Panc1 (cell line): ENCODE measurements around the gene CCDC92B. TPM values are rescaled to one million over a fixed set of nuclear protein-coding genes. Genes with fewer than 3 reads are reported as not detected.

Source experiments
- ATAC-seq: fragments of 200-7000 bp; cut with Tn5 transposase; 2 replicates; pipeline ENCODE4 v1.9.1; 2020; ENCODE audit warnings: mild to moderate bottlenecking, moderate library complexity
- BruUV-seq: library from RNA; stranded (reverse); fragments of 400-500 nt; replicated peaks from 2 replicates; lab custom pipeline; 2021; lab: Mats Ljungman, UMichigan
- CTCF ChIA-PET: fragments of 300-600 bp; sonication (Branson Sonifier 250); formaldehyde crosslinking; loops from one replicate; lab custom pipeline; 2022; ENCODE audit warnings: antibody characterized with exemption; lab: Charles Lee
- POLR2A ChIA-PET: fragments of 300-600 bp; sonication (Branson Sonifier 250); formaldehyde crosslinking; loops from one replicate; lab custom pipeline; 2022; ENCODE audit warnings: antibody characterized with exemption; lab: Charles Lee
- DNase-seq: peaks from one replicate; pipeline ENCODE4 v3.0.0-alpha.2; 2010; ENCODE audit warnings: low read depth, low spot score
- H3K27ac ChIP-seq: 2 replicates; pipeline ENCODE4 v1.5.1; 2011; ENCODE audit warnings: mild to moderate bottlenecking, low read length, inconsistent platforms
- H3K27me3 ChIP-seq: fragments of 200-500 bp; sonication (Bioruptor generic); 2 replicates; pipeline ENCODE4 v1.6.0; 2014; ENCODE audit warnings: low read length, inconsistent platforms; ENCODE audit not compliant: control insufficient read depth, insufficient read depth
- H3K36me3 ChIP-seq: fragments of 200-500 bp; sonication (Bioruptor generic); 2 replicates; pipeline ENCODE4 v1.5.1; 2014; ENCODE audit warnings: inconsistent platforms, mild to moderate bottlenecking, low read length, moderate library complexity; ENCODE audit not compliant: control insufficient read depth, insufficient read depth
- H3K4me1 ChIP-seq: 2 replicates; pipeline ENCODE4 v1.5.1; 2011; ENCODE audit warnings: inconsistent platforms, mild to moderate bottlenecking, low read length, moderate library complexity; ENCODE audit not compliant: control insufficient read depth, insufficient read depth
- H3K4me3 ChIP-seq, 2 experiments: 2 replicates each; pipeline ENCODE4 v1.5.1; 2011 to 2012; ENCODE audit warnings: low read depth in 2 of 2, low read length in 2 of 2, mild to moderate bottlenecking in 2 of 2, inconsistent platforms in 1 of 2, moderate library complexity in 1 of 2
- H3K9me3 ChIP-seq: fragments of 200-500 bp; sonication (Bioruptor generic); 2 replicates; pipeline ENCODE4 v1.5.1; 2014; ENCODE audit warnings: low read depth, mild to moderate bottlenecking, inconsistent platforms, low read length, moderate library complexity; ENCODE audit not compliant: control insufficient read depth, insufficient read depth
- POLR2AphosphoS5 ChIP-seq: IDR thresholded peaks from 2 replicates; pipeline ENCODE4 v1.6.1; 2012; ENCODE audit warnings: mild to moderate bottlenecking, low read depth, low read length, moderate library complexity
- SIN3A ChIP-seq: IDR thresholded peaks from 2 replicates; pipeline ENCODE4 v1.6.1; 2012; ENCODE audit warnings: low read depth, mild to moderate bottlenecking, low read length, moderate library complexity, borderline replicate concordance; ENCODE audit not compliant: insufficient read depth
- TCF7L2 ChIP-seq: IDR thresholded peaks from 2 replicates; pipeline ENCODE4 v1.6.1; 2011; ENCODE audit warnings: mild to moderate bottlenecking, low read depth, low read length, inconsistent platforms
- in situ Hi-C: cut with HindIII; loops from 2 replicates; pipeline ENCODE4 v1.10.0; 2016; ENCODE audit warnings: low sequenced_read_pairs, low pct_unique_long_range_greater_than_20kb
- intact Hi-C: fragments of 100-400 bp; cut with micrococcal nuclease; formaldehyde crosslinking; loops from one replicate; pipeline ENCODE4 v1.10.0; 2022; ENCODE audit not compliant: unreplicated experiment
- total RNA-seq: library from RNA; stranded (reverse); gene quantifications from one replicate; pipeline ENCODE4 v1.2.1, GENCODE V29; 2021; ENCODE audit not compliant: unreplicated experiment
- TF ChIP-seq, protein P1 (sequence below), 2 experiments: IDR thresholded peaks; 2 replicates each; pipeline ENCODE4 v1.6.1; 2011 to 2012; ENCODE audit warnings: low read depth in 2 of 2, control low read depth in 1 of 2, low read length in 1 of 2, mild to moderate bottlenecking in 1 of 2, moderate library complexity in 1 of 2; ENCODE audit not compliant: insufficient read depth in 1 of 2
- TF ChIP-seq, protein P2 (sequence below): fragments of 450-650 bp; IDR thresholded peaks from 2 replicates; pipeline ENCODE4 v1.5.1; 2017; ENCODE audit warnings: mild to moderate bottlenecking

CCDC92B gene
- total RNA-seq, 1 experiment from 2014 or later = 0.51 TPM

DNA sequence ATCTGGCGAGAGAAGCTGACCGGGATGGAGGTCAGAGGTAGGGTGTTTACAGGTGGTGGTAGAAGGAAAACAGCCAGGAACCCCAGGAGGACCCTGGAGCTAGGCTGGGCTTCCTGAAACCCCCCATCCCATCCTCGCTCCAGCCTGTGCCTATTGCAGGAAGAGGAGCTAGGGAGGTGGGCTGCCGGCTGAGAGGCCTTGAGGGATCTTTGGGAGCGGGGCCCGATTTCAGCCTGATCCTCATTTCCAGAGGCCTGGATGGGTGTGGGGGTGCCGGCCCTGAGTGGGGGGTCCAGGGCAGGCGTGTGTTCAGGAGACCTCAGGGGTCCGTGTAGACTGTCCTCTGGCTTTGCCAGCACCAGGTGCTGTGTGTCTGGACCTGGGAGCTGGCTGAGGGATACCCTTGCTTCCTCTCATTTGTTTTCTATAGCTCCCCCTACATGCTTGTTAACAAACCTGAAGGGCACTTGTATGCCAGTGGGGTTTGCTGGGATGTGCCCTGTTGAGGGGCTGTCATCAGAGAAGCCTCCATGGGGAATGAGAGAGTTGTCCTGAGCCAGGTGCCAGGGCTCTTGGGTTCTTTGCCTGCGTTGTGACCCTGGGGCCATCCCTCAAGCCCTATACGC, 27.9 kb upstream of the CCDC92B start:
- TF ChIP-seq SIN3A = no peak
- in situ Hi-C loops = no loop called here
- no peaks in the 10 kb centered on the region for H3K9me3 ChIP-seq
- CTCF ChIA-PET = interaction anchor here (0.5 to 0.6 kb wide), 2 partner anchors 12 to 106 kb away, joined by 3 to 4 read pairs; no protein-coding TSS in a partner anchor
- ATAC-seq (peak; percentile 49; the same call in 1 of the 2 replicates), DNase-seq (no peak)
- no TSS peak for BruUV-seq
- H3K4me1 ChIP-seq = no peaks in the 10 kb centered on the region
- no peaks in the 10 kb centered on the region for H3K36me3 ChIP-seq
- POLR2A ChIA-PET = no interaction called here
- 0 out of 2 replicates have a peak, but pooled peaks cover 2% of the 10 kb centered on the region for H3K27me3 ChIP-seq
- H3K4me3 ChIP-seq = peak overlapping the region; percentile 28 to 39
- intact Hi-C loops = no loop called here
- no peak overlapping the region for H3K27ac ChIP-seq

DNA sequence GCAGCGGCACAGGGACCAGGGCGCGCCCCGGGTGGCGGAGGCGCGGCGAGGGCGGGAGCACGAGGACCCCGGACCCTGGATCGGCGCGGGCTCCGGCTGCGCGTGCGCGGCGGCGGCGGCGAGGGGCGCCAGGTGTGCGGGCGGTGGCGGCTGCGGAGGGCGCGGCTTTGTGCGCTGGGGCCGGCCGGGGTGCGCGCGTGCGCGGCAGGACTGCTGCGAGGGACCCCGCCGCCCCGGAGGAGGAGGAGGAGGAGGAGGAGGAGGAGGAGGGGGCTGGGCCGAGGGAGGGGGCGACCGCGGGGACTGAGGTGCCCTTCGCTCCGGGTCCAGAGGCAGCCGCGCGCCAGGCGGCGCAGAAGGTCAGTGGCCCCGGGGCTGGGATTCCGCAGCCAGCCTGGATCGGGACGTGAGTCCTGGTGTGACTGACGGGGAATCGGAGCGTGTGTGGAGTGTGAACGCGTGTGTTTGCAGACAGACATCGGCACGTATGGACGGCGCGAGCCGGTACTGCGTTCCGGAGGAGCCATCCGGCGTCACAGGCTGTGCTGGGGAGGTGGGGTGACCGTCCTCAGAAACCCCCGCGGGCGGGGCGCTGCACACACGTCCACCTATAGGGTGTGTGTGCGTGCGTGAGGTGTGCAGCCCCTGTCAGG, 27.3 kb upstream of the CCDC92B start:
- BruUV-seq = no TSS peak
- TF ChIP-seq, protein P1, sequence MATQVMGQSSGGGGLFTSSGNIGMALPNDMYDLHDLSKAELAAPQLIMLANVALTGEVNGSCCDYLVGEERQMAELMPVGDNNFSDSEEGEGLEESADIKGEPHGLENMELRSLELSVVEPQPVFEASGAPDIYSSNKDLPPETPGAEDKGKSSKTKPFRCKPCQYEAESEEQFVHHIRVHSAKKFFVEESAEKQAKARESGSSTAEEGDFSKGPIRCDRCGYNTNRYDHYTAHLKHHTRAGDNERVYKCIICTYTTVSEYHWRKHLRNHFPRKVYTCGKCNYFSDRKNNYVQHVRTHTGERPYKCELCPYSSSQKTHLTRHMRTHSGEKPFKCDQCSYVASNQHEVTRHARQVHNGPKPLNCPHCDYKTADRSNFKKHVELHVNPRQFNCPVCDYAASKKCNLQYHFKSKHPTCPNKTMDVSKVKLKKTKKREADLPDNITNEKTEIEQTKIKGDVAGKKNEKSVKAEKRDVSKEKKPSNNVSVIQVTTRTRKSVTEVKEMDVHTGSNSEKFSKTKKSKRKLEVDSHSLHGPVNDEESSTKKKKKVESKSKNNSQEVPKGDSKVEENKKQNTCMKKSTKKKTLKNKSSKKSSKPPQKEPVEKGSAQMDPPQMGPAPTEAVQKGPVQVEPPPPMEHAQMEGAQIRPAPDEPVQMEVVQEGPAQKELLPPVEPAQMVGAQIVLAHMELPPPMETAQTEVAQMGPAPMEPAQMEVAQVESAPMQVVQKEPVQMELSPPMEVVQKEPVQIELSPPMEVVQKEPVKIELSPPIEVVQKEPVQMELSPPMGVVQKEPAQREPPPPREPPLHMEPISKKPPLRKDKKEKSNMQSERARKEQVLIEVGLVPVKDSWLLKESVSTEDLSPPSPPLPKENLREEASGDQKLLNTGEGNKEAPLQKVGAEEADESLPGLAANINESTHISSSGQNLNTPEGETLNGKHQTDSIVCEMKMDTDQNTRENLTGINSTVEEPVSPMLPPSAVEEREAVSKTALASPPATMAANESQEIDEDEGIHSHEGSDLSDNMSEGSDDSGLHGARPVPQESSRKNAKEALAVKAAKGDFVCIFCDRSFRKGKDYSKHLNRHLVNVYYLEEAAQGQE (IDR thresholded peaks at IDR 0.05; ENCODE audit: insufficient read depth in 1 of 2, low read depth in 2 of 2, low read length in 1 of 2) = no peak
- CTCF ChIA-PET = no interaction called here
- Histone ChIP-seq H3K4me3 (peak overlapping the region; percentile 28 to 39), H3K4me1 (no peaks in the 10 kb centered on the region), H3K9me3 (no peaks in the 10 kb centered on the region), H3K27me3 (0 out of 2 replicates have a peak, but pooled peaks cover 2% of the 10 kb centered on the region), H3K36me3 (no peaks in the 10 kb centered on the region), H3K27ac (no peak overlapping the region)
- ATAC-seq (peak; percentile 72), DNase-seq (no peak)
- POLR2A ChIA-PET = no interaction called here
- in situ Hi-C loops = no loop called here
- intact Hi-C loops = no loop called here

DNA sequence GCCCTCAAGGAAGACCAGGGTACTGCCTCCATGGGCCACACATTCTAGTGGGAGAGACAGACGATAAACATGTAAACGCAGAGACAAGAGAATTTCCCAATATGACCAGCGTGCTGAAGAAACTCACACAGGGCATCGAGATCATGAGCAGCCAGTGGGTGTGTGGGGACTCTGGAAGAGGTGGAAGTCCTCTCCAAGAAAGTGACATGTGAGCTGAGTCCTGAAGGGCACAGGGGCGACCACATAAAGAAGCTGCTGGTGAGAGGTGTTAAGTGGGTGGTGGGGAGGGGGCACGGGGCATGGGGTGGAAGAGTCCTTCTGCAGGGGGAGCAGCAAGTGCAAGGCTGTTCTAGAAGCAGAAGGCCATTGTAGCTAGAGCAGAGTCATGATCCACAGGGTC, 25.8 kb upstream of the CCDC92B start:
- POLR2A ChIA-PET = interaction anchor here (0.5 kb wide), 1 partner anchor 58 kb away, joined by 4 read pairs; no protein-coding TSS in a partner anchor
- Histone ChIP-seq H3K27ac (no peak overlapping the region), H3K4me1 (no peaks in the 10 kb centered on the region), H3K27me3 (0 out of 2 replicates have a peak, but pooled peaks cover 2% of the 10 kb centered on the region), H3K4me3 (no peak overlapping the region), H3K9me3 (no peaks in the 10 kb centered on the region), H3K36me3 (no peaks in the 10 kb centered on the region)
- TF ChIP-seq POLR2AphosphoS5 (no peak), TCF7L2 (no peak), SIN3A (no peak)
- TF ChIP-seq, protein P2, sequence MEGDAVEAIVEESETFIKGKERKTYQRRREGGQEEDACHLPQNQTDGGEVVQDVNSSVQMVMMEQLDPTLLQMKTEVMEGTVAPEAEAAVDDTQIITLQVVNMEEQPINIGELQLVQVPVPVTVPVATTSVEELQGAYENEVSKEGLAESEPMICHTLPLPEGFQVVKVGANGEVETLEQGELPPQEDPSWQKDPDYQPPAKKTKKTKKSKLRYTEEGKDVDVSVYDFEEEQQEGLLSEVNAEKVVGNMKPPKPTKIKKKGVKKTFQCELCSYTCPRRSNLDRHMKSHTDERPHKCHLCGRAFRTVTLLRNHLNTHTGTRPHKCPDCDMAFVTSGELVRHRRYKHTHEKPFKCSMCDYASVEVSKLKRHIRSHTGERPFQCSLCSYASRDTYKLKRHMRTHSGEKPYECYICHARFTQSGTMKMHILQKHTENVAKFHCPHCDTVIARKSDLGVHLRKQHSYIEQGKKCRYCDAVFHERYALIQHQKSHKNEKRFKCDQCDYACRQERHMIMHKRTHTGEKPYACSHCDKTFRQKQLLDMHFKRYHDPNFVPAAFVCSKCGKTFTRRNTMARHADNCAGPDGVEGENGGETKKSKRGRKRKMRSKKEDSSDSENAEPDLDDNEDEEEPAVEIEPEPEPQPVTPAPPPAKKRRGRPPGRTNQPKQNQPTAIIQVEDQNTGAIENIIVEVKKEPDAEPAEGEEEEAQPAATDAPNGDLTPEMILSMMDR = no peak
- TF ChIP-seq, protein P1 (IDR thresholded peaks at IDR 0.05; ENCODE audit: insufficient read depth in 1 of 2, low read depth in 2 of 2, low read length in 1 of 2) = no peak
- DNase-seq (no peak), ATAC-seq (no peak)
- intact Hi-C loops = no loop called here
- in situ Hi-C loops = no loop called here
- CTCF ChIA-PET = no interaction called here
- no TSS peak for BruUV-seq
